Testis (tissue), 5 donors: ENCODE data around the gene VPS37B. TPM values are rescaled to one million over a fixed set of nuclear protein-coding genes. Genes with fewer than 3 reads are reported as not detected.
"Not testable (repeated sequence)": the region's sequence is repeated elsewhere in the genome, so short reads cannot be mapped to it uniquely, and the experiment has no call there.

Experiments
- DNase-seq: peaks from one replicate; pipeline ENCODE4 v3.0.0-alpha.2; 2019
- H3K27ac ChIP-seq, 2 donors: fragments of 200-600 bp; sonication (generic); one replicate each; pipeline ENCODE4 v1.5.1; 2019
- H3K27me3 ChIP-seq: fragments of 200-600 bp; sonication (generic); one replicate; pipeline ENCODE4 v1.5.1; 2019
- H3K36me3 ChIP-seq: fragments of 200-600 bp; sonication (generic); one replicate; pipeline ENCODE4 v1.5.1; 2017; ENCODE audit warnings: low read depth; ENCODE audit errors: missing control alignments
- H3K4me1 ChIP-seq: fragments of 200-600 bp; sonication (generic); one replicate; pipeline ENCODE4 v1.5.1; 2019
- H3K4me3 ChIP-seq, 2 donors: fragments of 200-600 bp; sonication (generic); one replicate each; pipeline ENCODE4 v1.5.1; 2017 to 2019
- H3K9me3 ChIP-seq: fragments of 200-600 bp; sonication (generic); one replicate; pipeline ENCODE4 v1.5.1; 2017
- CTCF ChIP-seq, 3 experiments: fragments of 450-650 bp in 2 of 3; fragments of 200-600 bp in 1 of 3; sonication (generic) in 1 of 3; IDR thresholded peaks; one replicate each; pipeline ENCODE4 v1.5.1; 2016 to 2019; ENCODE audit warnings: antibody characterized with exemption in 3 of 3, mild to moderate bottlenecking in 2 of 3, moderate library complexity in 1 of 3
- POLR2A ChIP-seq: fragments of 450-650 bp; IDR thresholded peaks from one replicate; pipeline ENCODE4 v1.6.1; 2017; ENCODE audit warnings: antibody characterized with exemption, mild to moderate bottlenecking, moderate library complexity
- WGBS, 2 donors: methylation state at CpG; one replicate each; pipeline ENCODE4 v1.1.5; 2018; 5-methylcytosine and 5-hydroxymethylcytosine counted together
- intact Hi-C: fragments of 100-400 bp; cut with DNase I; formaldehyde crosslinking; loops from one replicate; pipeline ENCODE4 v1.15.1; 2023; ENCODE audit warnings: low total_unique reads
- long read RNA-seq, 2 donors: transcript quantifications; one replicate each; lab custom pipeline, GENCODE V29; 2026
- polyA plus RNA-seq: library from polyadenylated mRNA; stranded (reverse); fragments of 350-450 nt; fragmentation: Illumina TruSeq; extraction: RNeasy Lipid Tissue Mini Kit (QIAGEN cat#74804); gene quantifications from one replicate; pipeline ENCODE4 v1.2.3, GENCODE V29; 2014; ENCODE audit warnings: low read depth, low replicate concordance; ENCODE audit not compliant: insufficient read depth
- total RNA-seq, 2 donors: library from RNA; depleted of rRNA; stranded (reverse); fragments of >200 nt; gene quantifications; one replicate each; pipeline ENCODE4 v1.2.3, GENCODE V29; 2016

The VPS37B gene
- 10 to 100 TPM; 75.8 to 90.1 TPM for total RNA-seq
- 38.0 TPM for polyA plus RNA-seq
- long read RNA-seq, donor 1, transcript VPS37B-201 (4 exons, 3,028 nt): major isoform, 16 of 23 reads
- long read RNA-seq, donor 1, partial matches to known transcripts: 7 of 23 reads
- long read RNA-seq, donor 1, other reads (novel, unspliced or antisense): 0 of 23 reads
- long read RNA-seq, donor 2, transcript VPS37B-201 (4 exons, 3,028 nt): major isoform, 13 of 15 reads
- long read RNA-seq, donor 2, partial matches to known transcripts: 0 of 15 reads
- long read RNA-seq, donor 2, other reads (novel, unspliced or antisense): 0 of 15 reads

GRCh38 chr12:122895704-122896636 lies at the start of gene VPS37B:
TSS of gene VPS37B (minus strand) at chr12:122896124. CDS start at chr12:122896062, 62 bp downstream.
- H3K36me3 ChIP-seq: no peaks in the 10 kb centered on the region
- no peaks in the 10 kb centered on the region for H3K27me3 ChIP-seq
- 4 to 8% methylated on average over 53 to 77 of the region's 81 CpGs for WGBS, 2 donors
- peaks cover 35% of the 10 kb centered on the region for H3K4me1 ChIP-seq
- H3K9me3 ChIP-seq: no peaks in the 10 kb centered on the region
- H3K4me3 ChIP-seq: peak within 1 kb of the TSS; percentile 89 to 99
- peak; percentile 77 for TF ChIP-seq POLR2A
- TF ChIP-seq CTCF (IDR thresholded peaks at IDR 0.05): no peak
- peak; percentile 89 for DNase-seq
- intact Hi-C loops: no loop called here
- H3K27ac ChIP-seq: peak within 1 kb of the TSS; percentile 89 to 96

GRCh38 chr12:122944605-122945592 lies 49.0 kb upstream of the VPS37B start:
- Histone ChIP-seq H3K27me3 (no peaks in the 10 kb centered on the region), H3K4me3 (no peak overlapping the region), H3K4me1 (peaks cover 18% of the 10 kb centered on the region), H3K27ac (peak overlapping the region; percentile 29 to 61), H3K36me3 (no peaks in the 10 kb centered on the region), H3K9me3 (no peaks in the 10 kb centered on the region)
- DNase-seq: peak; percentile 91
- 67 to 78% methylated on average over 5 to 11 of the region's 14 CpGs for WGBS, 2 donors
- TF ChIP-seq CTCF (IDR thresholded peaks at IDR 0.05): no peak
- no peak for TF ChIP-seq POLR2A
- intact Hi-C loops: loop anchor here (5.0 kb wide), 1 partner anchor 83 kb away; no protein-coding TSS in a partner anchor

- peaks cover 16% of the 10 kb centered on the region for H3K4me1 ChIP-seq
- H3K36me3 ChIP-seq: no peaks in the 10 kb centered on the region
- H3K27ac ChIP-seq: peak overlapping the region; percentile 29 to 61
- no peaks in the 10 kb centered on the region for H3K27me3 ChIP-seq
- no peaks in the 10 kb centered on the region for H3K9me3 ChIP-seq
- intact Hi-C loops: no loop called here
- no peak overlapping the region for H3K4me3 ChIP-seq
- no peak for DNase-seq
- WGBS, 2 donors: 60 to 67% methylated on average over 13 of the region's 13 CpGs
- no peak for TF ChIP-seq POLR2A
- no peak for TF ChIP-seq CTCF (IDR thresholded peaks at IDR 0.05)
These were observed 47.3 kb upstream of the VPS37B start for GRCh38 chr12:122943196-122943595.

GRCh38 chr12:122942637-122943036 lies 46.7 kb upstream of the VPS37B start:
- intact Hi-C loops: no loop called here
- Histone ChIP-seq H3K4me3 (no peak overlapping the region), H3K27me3 (no peaks in the 10 kb centered on the region), H3K4me1 (peaks cover 16% of the 10 kb centered on the region), H3K9me3 (no peaks in the 10 kb centered on the region), H3K27ac (peak overlapping the region; percentile 29 to 61), H3K36me3 (no peaks in the 10 kb centered on the region)
- DNase-seq: no peak
- WGBS, 2 donors: 78 to 93% methylated on average over 2 of the region's 2 CpGs
- TF ChIP-seq CTCF (IDR thresholded peaks at IDR 0.05) (no peak), POLR2A (no peak)

- intact Hi-C loops, H3K4me3 ChIP-seq: not testable (repeated sequence)
These were observed 45.4 kb upstream of the VPS37B start for GRCh38 chr12:122941351-122941750.

More at GRCh38 chr12:122941351-122941750, 45.4 kb upstream of the VPS37B start:
- H3K9me3 ChIP-seq, H3K27me3 ChIP-seq, H3K36me3 ChIP-seq, DNase-seq, H3K27ac ChIP-seq: not testable (repeated sequence)
- peaks cover 16% of the 10 kb centered on the region for H3K4me1 ChIP-seq
- 91 to 95% methylated on average over 5 of the region's 5 CpGs for WGBS, 2 donors
